Astrocyte (in vitro differentiated cells and primary cell): ENCODE data around the gene ITPK1.

Experiments
- CTCF ChIP-seq: IDR thresholded peaks from 2 replicates; pipeline ENCODE4 v1.5.1; 2011; ENCODE audit warnings: low read depth, mild to moderate bottlenecking, inconsistent platforms, low read length, moderate library complexity; ENCODE audit not compliant: insufficient read depth
- EZH2 ChIP-seq: IDR thresholded peaks from 2 replicates; pipeline ENCODE4 v1.6.1; 2012; ENCODE audit warnings: mild to moderate bottlenecking, low read length, inconsistent platforms; ENCODE audit not compliant: insufficient read depth

GRCh38 chr14:92974541-92975345 lies 141.0 kb downstream of the ITPK1 start:
- no peak for TF ChIP-seq CTCF
- TF ChIP-seq EZH2 = no peak
